Endodermal cell (in vitro differentiated cells): ENCODE results near the gene GALNT12. TPM values are rescaled to one million over a fixed set of nuclear protein-coding genes. Genes with fewer than 3 reads are reported as not detected.

Source experiments
- DNase-seq: peaks from one replicate; pipeline ENCODE4 v3.0.0-alpha.2; 2017
- H3K27ac ChIP-seq: 2 replicates; pipeline ENCODE4 v1.5.1; 2013; ENCODE audit warnings: mild to moderate bottlenecking, low read depth, low read length, moderate library complexity
- H3K27me3 ChIP-seq: 2 replicates; pipeline ENCODE4 v1.6.1; 2013; ENCODE audit warnings: mild to moderate bottlenecking, low read length, moderate library complexity; ENCODE audit not compliant: insufficient read depth, control insufficient read depth, poor library complexity, severe bottlenecking
- H3K36me3 ChIP-seq: 2 replicates; pipeline ENCODE4 v1.7.0; 2013; ENCODE audit warnings: mild to moderate bottlenecking, low read length, moderate library complexity; ENCODE audit not compliant: control insufficient read depth, insufficient read depth
- H3K4me1 ChIP-seq: one replicate; pipeline ENCODE4 v1.7.0; 2013; ENCODE audit warnings: low read length; ENCODE audit not compliant: control insufficient read depth, insufficient read depth
- H3K4me3 ChIP-seq: 2 replicates; pipeline ENCODE4 v1.5.1; 2013; ENCODE audit warnings: mild to moderate bottlenecking, low read length, moderate library complexity
- H3K9ac ChIP-seq: 2 replicates; pipeline ENCODE4 v1.6.1; 2013; ENCODE audit warnings: mild to moderate bottlenecking, low read length, moderate library complexity; ENCODE audit not compliant: poor library complexity, severe bottlenecking; ENCODE audit errors: extremely low read depth
- H3K9me3 ChIP-seq: 2 replicates; pipeline ENCODE4 v1.6.1; 2013; ENCODE audit warnings: mild to moderate bottlenecking, low read length, moderate library complexity; ENCODE audit not compliant: control insufficient read depth
- H3K27ac Mint-ChIP-seq: 2 replicates; pipeline ENCODE4 v1.8.0; 2020; ENCODE audit warnings: mixed read lengths
- H3K27me3 Mint-ChIP-seq: 2 replicates; pipeline ENCODE4 v1.8.0; 2021; ENCODE audit warnings: mild to moderate bottlenecking, mixed read lengths; ENCODE audit not compliant: insufficient read depth
- H3K36me3 Mint-ChIP-seq: 2 replicates; pipeline ENCODE4 v1.8.0; 2020; ENCODE audit warnings: low read depth, mixed read lengths
- H3K4me1 Mint-ChIP-seq: 2 replicates; pipeline ENCODE4 v1.8.0; 2020; ENCODE audit warnings: mixed read lengths
- H3K4me3 Mint-ChIP-seq: 2 replicates; pipeline ENCODE4 v1.8.0; 2020; ENCODE audit warnings: mild to moderate bottlenecking, moderate library complexity, mixed read lengths
- H3K9me3 Mint-ChIP-seq: 2 replicates; pipeline ENCODE4 v1.8.0; 2020; ENCODE audit warnings: mild to moderate bottlenecking, mixed read lengths
- CTCF ChIP-seq: fragments of 200-600 bp; sonication (generic); conservative IDR thresholded peaks from 2 replicates; pipeline ENCODE4 v1.5.0; 2021; ENCODE audit warnings: antibody characterized with exemption, mild to moderate bottlenecking
- WGBS, 2 experiments: methylation state at CpG; one replicate each; pipeline versions ENCODE4 v1.1.5 to v1.1.7; 2013; ENCODE audit warnings: missing lambda C conversion rate in 2 of 2, mixed read lengths in 1 of 2; ENCODE audit not compliant: insufficient coverage in 1 of 2, insufficient read length in 1 of 2; 5-methylcytosine and 5-hydroxymethylcytosine counted together
- total RNA-seq, 2 donors: library from RNA; stranded (reverse); fragmentation: NEBNext Ultra II Directional in 1 of 2; extraction: Animal tissue kit (Norgen Biotek cat#: 25700) in 1 of 2; gene quantifications; 2 replicates in 1 of 2; 3 replicates in 1 of 2; pipeline ENCODE4 v1.2.1, GENCODE V29; 2021

The GALNT12 gene
- total RNA-seq, 2 donors from 2014 or later: 24.0 to 56.3 TPM

- Mint-ChIP-seq H3K4me3 (no peak overlapping the region), H3K27ac (no peak overlapping the region), H3K4me1 (peaks cover 2% of the 10 kb centered on the region), H3K36me3 (peaks cover 49% of the 10 kb centered on the region), H3K27me3 (no peaks in the 10 kb centered on the region), H3K9me3 (no peaks in the 10 kb centered on the region)
- WGBS, 2 experiments: 90 to 95% methylated on average over 8 of the region's 8 CpGs
- Histone ChIP-seq H3K9me3 (no peaks in the 10 kb centered on the region), H3K9ac (no peak overlapping the region), H3K27me3 (no peaks in the 10 kb centered on the region), H3K27ac (no peak overlapping the region), H3K4me1 (peaks cover 10% of the 10 kb centered on the region), H3K36me3 (peaks cover 18% of the 10 kb centered on the region), H3K4me3 (no peak overlapping the region)
- no peak for TF ChIP-seq CTCF
- no peak for DNase-seq
These were observed 29.2 kb upstream of the GALNT12 start for GRCh38 chr9:98778251-98778650.

DNA sequence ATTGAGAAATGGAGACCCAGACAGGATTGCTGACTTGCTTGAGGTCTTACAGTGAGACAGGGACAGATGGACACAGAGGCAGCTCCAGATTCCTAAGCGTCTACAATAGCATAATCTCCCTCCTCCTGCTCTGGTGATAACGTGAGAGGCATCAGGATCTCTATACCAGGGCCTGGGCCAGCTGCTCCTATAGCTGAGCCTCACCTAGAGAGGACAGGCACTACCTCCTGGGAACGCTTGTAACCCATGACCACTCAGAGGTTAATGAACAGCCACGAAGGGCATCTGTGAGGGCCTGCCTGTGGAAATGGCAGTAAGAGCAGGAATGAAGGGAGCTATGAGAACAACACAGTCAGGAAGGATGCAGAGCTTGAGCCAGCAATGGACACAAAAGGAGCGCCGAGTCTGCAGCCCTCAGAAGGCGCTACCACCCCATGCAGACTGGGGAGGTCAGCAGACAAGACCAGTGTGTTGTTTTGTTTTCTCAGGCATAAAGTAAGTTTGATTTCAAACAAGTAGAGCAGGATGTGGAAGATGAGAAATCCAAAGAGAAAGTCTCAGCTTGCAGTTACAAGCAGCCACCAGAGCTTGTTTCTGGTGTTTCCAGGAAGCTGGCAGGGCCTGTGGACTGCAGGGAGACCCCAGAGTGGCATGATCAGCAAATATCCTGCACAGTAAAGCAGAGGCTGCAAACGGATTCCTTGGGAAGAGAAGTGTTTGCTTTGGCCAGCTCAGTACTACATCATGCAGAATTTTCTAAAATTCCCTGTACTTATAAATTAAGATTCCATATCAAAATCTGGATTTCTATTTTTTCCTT, 28.5 kb upstream of the GALNT12 start:
- Histone ChIP-seq H3K36me3 (peaks cover 22% of the 10 kb centered on the region), H3K27ac (peak overlapping the region; percentile 14), H3K9ac (no peak overlapping the region), H3K4me3 (no peak overlapping the region), H3K9me3 (no peaks in the 10 kb centered on the region), H3K27me3 (no peaks in the 10 kb centered on the region), H3K4me1 (peaks cover 10% of the 10 kb centered on the region)
- no peak for DNase-seq
- peaks cover 47% of the 10 kb centered on the region for H3K36me3 Mint-ChIP-seq
- peaks cover 2% of the 10 kb centered on the region for H3K4me1 Mint-ChIP-seq
- WGBS, 2 experiments: 91 to 97% methylated on average over 5 to 8 of the region's 8 CpGs
- no peak overlapping the region for H3K4me3 Mint-ChIP-seq
- no peaks in the 10 kb centered on the region for H3K27me3 Mint-ChIP-seq
- H3K27ac Mint-ChIP-seq: no peak overlapping the region
- H3K9me3 Mint-ChIP-seq: no peaks in the 10 kb centered on the region
- TF ChIP-seq CTCF: no peak

GRCh38 chr9:98780059-98780749, 27.3 kb upstream of the GALNT12 start:
- 92% methylated on average over 8 to 11 of the region's 11 CpGs for WGBS, 2 experiments
- no peak for DNase-seq
- H3K9me3 Mint-ChIP-seq: no peaks in the 10 kb centered on the region
- Histone ChIP-seq H3K27ac (no peak overlapping the region), H3K4me1 (peaks cover 10% of the 10 kb centered on the region), H3K9ac (no peak overlapping the region), H3K36me3 (peaks cover 25% of the 10 kb centered on the region), H3K4me3 (no peak overlapping the region), H3K9me3 (no peaks in the 10 kb centered on the region), H3K27me3 (no peaks in the 10 kb centered on the region)
- H3K4me1 Mint-ChIP-seq: peaks cover 2% of the 10 kb centered on the region
- H3K4me3 Mint-ChIP-seq: no peak overlapping the region
- H3K27ac Mint-ChIP-seq: no peak overlapping the region
- no peaks in the 10 kb centered on the region for H3K27me3 Mint-ChIP-seq
- TF ChIP-seq CTCF: no peak
- H3K36me3 Mint-ChIP-seq: peaks cover 45% of the 10 kb centered on the region
